GM12878 (cell line): Measurements from ENCODE around the gene LRRFIP2. TPM values are rescaled to one million over a fixed set of nuclear protein-coding genes. Genes with fewer than 3 reads are reported as not detected.

Source experiments
- ATAC-seq: fragments of 200-7000 bp; cut with Tn5 transposase; 3 replicates; pipeline ENCODE4 v1.9.1; 2020; ENCODE audit warnings: mild to moderate bottlenecking, moderate library complexity
- BruUV-seq: library from RNA; stranded (reverse); fragments of 400-500 nt; replicated peaks from 2 replicates; lab custom pipeline; 2021; lab: Mats Ljungman, UMichigan
- CTCF ChIA-PET: fragments of 300-600 bp; sonication (Branson Sonifier 250); formaldehyde crosslinking; extraction: SDS; loops from one replicate; lab custom pipeline; 2021; ENCODE audit warnings: inconsistent platforms; lab: Yijun Ruan, JAX
- POLR2A ChIA-PET: fragments of 350-600 bp; formaldehyde crosslinking; extraction: SDS; loops from one replicate; lab custom pipeline; 2021; ENCODE audit warnings: inconsistent platforms; lab: Charles Lee
- RAD21 ChIA-PET: fragments of 300-600 bp; sonication (Branson Sonifier 250); formaldehyde crosslinking; loops from one replicate; lab custom pipeline; 2023; ENCODE audit warnings: antibody characterized with exemption; ENCODE audit not compliant: unreplicated experiment; lab: Charles Lee
- SMC1A ChIA-PET: fragments of 300-600 bp; sonication (Branson Sonifier 250); formaldehyde crosslinking; loops from one replicate; lab custom pipeline; 2023; ENCODE audit not compliant: unreplicated experiment, uncharacterized antibody; lab: Charles Lee
- DNase-seq: peaks from one replicate; pipeline ENCODE4 v3.0.0-alpha.2; 2011; ENCODE audit warnings: low read depth, low spot score
- FAIRE-seq: peaks from 3 replicates; lab custom pipeline; 2011; peaks lifted over from hg19 to GRCh38; lab: Jason Lieb, UNC
- H2AFZ ChIP-seq: 2 replicates; pipeline ENCODE4 v1.6.0; 2011; ENCODE audit warnings: low read depth, low read length, control low read depth; ENCODE audit not compliant: control insufficient read depth
- H3K27ac ChIP-seq: 2 replicates; pipeline ENCODE4 v1.5.1; 2011; ENCODE audit warnings: control low read depth; ENCODE audit not compliant: control insufficient read depth, insufficient read depth
- H3K27me3 ChIP-seq, 2 experiments: replicated peaks in 1 of 2; 2 replicates each; pipeline versions ENCODE4 v1.6.0 to v1.6.1; 2011; ENCODE audit warnings: low read length in 1 of 2; ENCODE audit not compliant: control insufficient read depth in 2 of 2, insufficient read depth in 2 of 2
- H3K36me3 ChIP-seq, 2 experiments: 2 replicates each; pipeline ENCODE4 v1.5.1; 2011; ENCODE audit warnings: low read length in 1 of 2; ENCODE audit not compliant: control insufficient read depth in 2 of 2, insufficient read depth in 2 of 2
- H3K4me1 ChIP-seq: 2 replicates; pipeline ENCODE4 v1.6.1; 2011; ENCODE audit warnings: mild to moderate bottlenecking, low read length, moderate library complexity, mixed read lengths; ENCODE audit not compliant: control insufficient read depth, insufficient read depth
- H3K4me2 ChIP-seq: 2 replicates; pipeline ENCODE4 v1.6.0; 2011; ENCODE audit warnings: control low read depth; ENCODE audit not compliant: control insufficient read depth, insufficient read depth
- H3K4me3 ChIP-seq: fragments of 200-600 bp; sonication (generic); 2 replicates; pipeline ENCODE4 v1.5.1; 2016
- H3K79me2 ChIP-seq: 2 replicates; pipeline ENCODE4 v1.6.0; 2011; ENCODE audit warnings: low read length; ENCODE audit not compliant: control insufficient read depth, insufficient read depth
- H3K9ac ChIP-seq: 2 replicates; pipeline ENCODE4 v1.8.0; 2011; ENCODE audit warnings: low read length, control low read depth, mixed read lengths; ENCODE audit not compliant: control insufficient read depth, insufficient read depth
- H3K9me3 ChIP-seq: replicated peaks from 3 replicates; pipeline ENCODE4 v1.5.1; 2011; ENCODE audit warnings: mild to moderate bottlenecking, low read length; ENCODE audit not compliant: control insufficient read depth, insufficient read depth
- H4K20me1 ChIP-seq: 2 replicates; pipeline ENCODE4 v1.6.0; 2011; ENCODE audit not compliant: control insufficient read depth, insufficient read depth
- BCL3 ChIP-seq: IDR thresholded peaks from 2 replicates; pipeline ENCODE4 v1.6.1; 2011; ENCODE audit warnings: borderline replicate concordance, low read depth, mild to moderate bottlenecking, moderate library complexity, low read length; ENCODE audit not compliant: insufficient read depth, poor library complexity, severe bottlenecking
- CBFB ChIP-seq: IDR thresholded peaks from 2 replicates; pipeline ENCODE4 v1.6.1; 2016; ENCODE audit warnings: antibody characterized with exemption, low read depth
- CHD2 ChIP-seq: IDR thresholded peaks from 2 replicates; pipeline ENCODE4 v1.6.1; 2011; ENCODE audit warnings: low read depth, low read length, improper control_type of control experiment, borderline replicate concordance
- EP300 ChIP-seq, 2 experiments: fragments of 150-350 bp in 1 of 2; IDR thresholded peaks; 2 replicates each; pipeline ENCODE4 v1.6.1; 2011 to 2012; ENCODE audit warnings: low read depth in 2 of 2, low read length in 2 of 2, borderline replicate concordance in 1 of 2, improper control_type of control experiment in 1 of 2, inconsistent platforms in 1 of 2; ENCODE audit not compliant: control insufficient read depth in 1 of 2
- FOXM1 ChIP-seq: IDR thresholded peaks from 2 replicates; pipeline ENCODE4 v1.6.1; 2012; ENCODE audit warnings: low read depth, mild to moderate bottlenecking, inconsistent platforms, low read length, moderate library complexity
- NR2C1 ChIP-seq: fragments of 450-650 bp; IDR thresholded peaks from 2 replicates; pipeline ENCODE4 v1.6.1; 2017; ENCODE audit warnings: antibody characterized with exemption, mild to moderate bottlenecking, moderate library complexity
- PAX5 ChIP-seq: IDR thresholded peaks from 2 replicates; pipeline ENCODE4 v1.6.1; 2011; ENCODE audit warnings: low read depth, low read length, borderline replicate concordance
- POLR2AphosphoS5 ChIP-seq: IDR thresholded peaks from 2 replicates; pipeline ENCODE4 v1.6.1; 2011; ENCODE audit warnings: mild to moderate bottlenecking, low read length, inconsistent platforms
- RAD51 ChIP-seq: fragments of 450-650 bp; IDR thresholded peaks from 2 replicates; pipeline ENCODE4 v1.6.1; 2016; ENCODE audit warnings: moderate library complexity, mild to moderate bottlenecking, inconsistent platforms
- RBBP5 ChIP-seq: fragments of 200-600 bp; sonication (generic); conservative IDR thresholded peaks from 2 replicates; pipeline ENCODE4 v1.6.1; 2016
- TBL1XR1 ChIP-seq: IDR thresholded peaks from 2 replicates; pipeline ENCODE4 v1.6.1; 2012; ENCODE audit warnings: low read depth, low read length, improper control_type of control experiment
- TCF3 ChIP-seq: IDR thresholded peaks from 2 replicates; pipeline ENCODE4 v1.6.1; 2012; ENCODE audit warnings: low read depth, mild to moderate bottlenecking, low read length, borderline replicate concordance; ENCODE audit not compliant: insufficient read depth
- ZBTB40 ChIP-seq: fragments of 450-650 bp; IDR thresholded peaks from 2 replicates; pipeline ENCODE4 v1.6.1; 2016; ENCODE audit warnings: mild to moderate bottlenecking, moderate library complexity, borderline replicate concordance
- ZNF384 ChIP-seq: IDR thresholded peaks from 2 replicates; pipeline ENCODE4 v1.6.1; 2012; ENCODE audit warnings: low read depth, mild to moderate bottlenecking, low read length, improper control_type of control experiment, borderline replicate concordance
- WGBS: methylation state at CpG from one replicate; pipeline ENCODE4 v1.1.6; 2016; ENCODE audit warnings: low lambda C conversion rate; ENCODE audit not compliant: insufficient replicate concordance, insufficient coverage; ENCODE audit errors: missing lambda C conversion rate; 5-methylcytosine and 5-hydroxymethylcytosine counted together
- in situ Hi-C: fragments of 300-500 bp; cut with MboI; formaldehyde crosslinking; loops from 9 replicates; pipeline ENCODE4 v1.14.3; 2018; ENCODE audit warnings: mixed read lengths
- intact Hi-C: fragments of 100-400 bp; cut with micrococcal nuclease; formaldehyde crosslinking; loops from one replicate; pipeline ENCODE4 v1.14.2; 2022; ENCODE audit not compliant: unreplicated experiment
- polyA plus RNA-seq, 11 experiments: library from polyadenylated mRNA; depleted of rRNA in 4 of 11; unstranded in 6 of 11; stranded (reverse) in 5 of 11; fragments of >200 nt; fragmentation: Nextera tagmentation in 4 of 11; fragmentation: Illumina TruSeq in 1 of 11; extraction: Ambion mirVana in 4 of 11; extraction: Trizol in 1 of 11; gene quantifications; 1 replicate in 1 of 11; 2 replicates in 10 of 11; pipeline versions ENCODE4 v1.2.1 to v1.2.3, GENCODE V29; 2011 to 2016; ENCODE audit warnings: inconsistent platforms in 2 of 11, missing spikeins in 2 of 11, low read depth in 1 of 11
- total RNA-seq, 4 experiments: library from RNA; depleted of rRNA in 3 of 4; stranded (reverse); fragments of >200 nt in 3 of 4; fragmentation: Illumina TruSeq in 1 of 4; extraction: Trizol in 1 of 4; gene quantifications; 2 replicates each; pipeline versions ENCODE4 v1.2.1 to v1.2.3, GENCODE V29; 2013 to 2021

The LRRFIP2 gene
- total and polyA plus RNA-seq, 10 of the 15 experiments (the other 5 are each of a cell fraction or from before 2014, with no cell fraction given): 9.7 to 46.9 (median 38.1) TPM

GRCh38 chr3:37017683-37018082, 156.7 kb downstream of the LRRFIP2 start:
- no peaks in the 10 kb centered on the region for H3K9me3 ChIP-seq
- no peak overlapping the region for H3K9ac ChIP-seq
- ChIA-PET SMC1A (no interaction called here), RAD21 (no interaction called here), POLR2A (interaction anchor here (0.6 kb wide), 1 partner anchor 12 kb away, joined by 4 read pairs; no protein-coding TSS in a partner anchor), CTCF (no interaction called here)
- BruUV-seq: no TSS peak
- FAIRE-seq (no peak), ATAC-seq (no peak), DNase-seq (no peak)
- TF ChIP-seq TCF3 (no peak), CHD2 (no peak), FOXM1 (no peak), BCL3 (no peak)
- WGBS: 95% methylated on average over 3 of the region's 3 CpGs
- H3K27me3 ChIP-seq: no peaks in the 10 kb centered on the region
- no peak overlapping the region for H3K27ac ChIP-seq
- H3K79me2 ChIP-seq: no peaks in the 10 kb centered on the region
- in situ Hi-C loops: no loop called here
- no peaks in the 10 kb centered on the region for H4K20me1 ChIP-seq
- no peaks in the 10 kb centered on the region for H3K4me1 ChIP-seq
- no peak overlapping the region for H3K4me3 ChIP-seq
- no peak overlapping the region for H2AFZ ChIP-seq
- no peak overlapping the region for H3K4me2 ChIP-seq
- H3K36me3 ChIP-seq: peaks cover 25 to 45% of the 10 kb centered on the region in 2 experiments
- intact Hi-C loops: no loop called here

GRCh38 chr3:37016903-37017302, 157.5 kb downstream of the LRRFIP2 start:
- no peaks in the 10 kb centered on the region for H3K79me2 ChIP-seq
- in situ Hi-C loops: no loop called here
- no peak overlapping the region for H3K4me2 ChIP-seq
- CTCF ChIA-PET: no interaction called here
- RAD21 ChIA-PET: no interaction called here
- peaks cover 23 to 53% of the 10 kb centered on the region in 2 experiments for H3K36me3 ChIP-seq
- DNase-seq (no peak), ATAC-seq (no peak), FAIRE-seq (no peak)
- WGBS: over 99% methylated on average over 8 of the region's 8 CpGs
- no peaks in the 10 kb centered on the region for H3K27me3 ChIP-seq
- no peak overlapping the region for H3K27ac ChIP-seq
- intact Hi-C loops: no loop called here
- H2AFZ ChIP-seq: no peak overlapping the region
- H3K4me1 ChIP-seq: no peaks in the 10 kb centered on the region
- H4K20me1 ChIP-seq: no peaks in the 10 kb centered on the region
- POLR2A ChIA-PET: no interaction called here
- H3K4me3 ChIP-seq: no peak overlapping the region
- H3K9me3 ChIP-seq: no peaks in the 10 kb centered on the region
- SMC1A ChIA-PET: no interaction called here
- no TSS peak for BruUV-seq
- no peak overlapping the region for H3K9ac ChIP-seq
- TF ChIP-seq POLR2AphosphoS5 (no peak), CBFB (no peak), ZNF384 (no peak), RBBP5 (no peak), EP300 (IDR thresholded peaks at IDR 0.05; ENCODE audit: borderline replicate concordance in 1 of 2, control insufficient read depth in 1 of 2, low read depth in 2 of 2, low read length in 2 of 2) (no peak), NR2C1 (no peak), PAX5 (no peak), ZBTB40 (no peak), RAD51 (no peak), TBL1XR1 (no peak)
